ENCODE measurements around the gene CAMTA2.

DNA sequence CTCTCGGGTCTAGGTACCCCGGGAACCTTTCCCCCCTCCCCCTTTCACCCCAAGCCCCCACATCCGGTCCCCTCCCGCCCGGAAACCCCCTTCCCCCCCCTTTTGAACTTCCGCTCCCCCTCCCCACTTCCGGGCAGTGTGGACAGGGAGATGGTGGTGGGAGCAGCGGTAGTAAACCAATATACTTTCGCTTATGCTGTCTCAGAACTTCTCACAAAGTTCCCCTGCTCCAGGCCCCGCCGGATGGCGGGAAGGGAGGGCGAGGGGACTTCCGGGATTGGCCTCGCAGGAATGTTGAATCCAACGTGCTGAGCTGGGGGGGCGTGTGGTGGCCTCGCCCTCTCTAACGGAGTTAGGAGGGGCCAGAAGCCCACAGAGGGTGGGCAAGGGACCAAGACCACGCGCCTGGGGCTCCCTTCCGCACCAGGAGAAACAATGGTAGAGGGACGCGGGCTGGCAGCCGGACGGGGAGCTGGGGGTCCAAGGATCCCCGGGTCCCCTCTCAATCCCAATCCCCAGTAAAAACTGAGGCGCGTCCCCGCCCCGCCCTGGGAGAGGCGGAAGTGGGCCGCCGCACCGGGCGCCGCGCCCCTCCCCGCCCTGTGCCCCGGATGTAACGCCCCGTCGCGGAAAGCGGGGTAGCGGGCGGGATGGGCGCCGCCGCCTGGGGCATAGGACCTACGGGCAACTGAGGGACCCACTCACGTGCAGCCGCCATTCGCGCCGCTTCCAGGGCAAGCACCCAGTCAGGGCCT lies 39.9 kb downstream of the CAMTA2 start:
- TF ChIP-seq, protein P1, sequence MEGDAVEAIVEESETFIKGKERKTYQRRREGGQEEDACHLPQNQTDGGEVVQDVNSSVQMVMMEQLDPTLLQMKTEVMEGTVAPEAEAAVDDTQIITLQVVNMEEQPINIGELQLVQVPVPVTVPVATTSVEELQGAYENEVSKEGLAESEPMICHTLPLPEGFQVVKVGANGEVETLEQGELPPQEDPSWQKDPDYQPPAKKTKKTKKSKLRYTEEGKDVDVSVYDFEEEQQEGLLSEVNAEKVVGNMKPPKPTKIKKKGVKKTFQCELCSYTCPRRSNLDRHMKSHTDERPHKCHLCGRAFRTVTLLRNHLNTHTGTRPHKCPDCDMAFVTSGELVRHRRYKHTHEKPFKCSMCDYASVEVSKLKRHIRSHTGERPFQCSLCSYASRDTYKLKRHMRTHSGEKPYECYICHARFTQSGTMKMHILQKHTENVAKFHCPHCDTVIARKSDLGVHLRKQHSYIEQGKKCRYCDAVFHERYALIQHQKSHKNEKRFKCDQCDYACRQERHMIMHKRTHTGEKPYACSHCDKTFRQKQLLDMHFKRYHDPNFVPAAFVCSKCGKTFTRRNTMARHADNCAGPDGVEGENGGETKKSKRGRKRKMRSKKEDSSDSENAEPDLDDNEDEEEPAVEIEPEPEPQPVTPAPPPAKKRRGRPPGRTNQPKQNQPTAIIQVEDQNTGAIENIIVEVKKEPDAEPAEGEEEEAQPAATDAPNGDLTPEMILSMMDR (IDR thresholded peaks at IDR 0.05): no peak
- TF ChIP-seq POLR2A (IDR thresholded peaks at IDR 0.05) (no peak), POLR2AphosphoS5 (IDR thresholded peaks at IDR 0.05) (peak; percentile 26 to 59 (median 46))

All from sigmoid colon (tissue), 4 donors.